ENCODE results near the gene ASIC1. TPM values are rescaled to one million over a fixed set of nuclear protein-coding genes. Genes with fewer than 3 reads are reported as not detected.

ASIC1 gene
- total and polyA plus RNA-seq, 2 of the 13 experiments (the other 11 are each of a cell fraction or from before 2014, with no cell fraction given), result 0.44 to 1.5 TPM

DNA sequence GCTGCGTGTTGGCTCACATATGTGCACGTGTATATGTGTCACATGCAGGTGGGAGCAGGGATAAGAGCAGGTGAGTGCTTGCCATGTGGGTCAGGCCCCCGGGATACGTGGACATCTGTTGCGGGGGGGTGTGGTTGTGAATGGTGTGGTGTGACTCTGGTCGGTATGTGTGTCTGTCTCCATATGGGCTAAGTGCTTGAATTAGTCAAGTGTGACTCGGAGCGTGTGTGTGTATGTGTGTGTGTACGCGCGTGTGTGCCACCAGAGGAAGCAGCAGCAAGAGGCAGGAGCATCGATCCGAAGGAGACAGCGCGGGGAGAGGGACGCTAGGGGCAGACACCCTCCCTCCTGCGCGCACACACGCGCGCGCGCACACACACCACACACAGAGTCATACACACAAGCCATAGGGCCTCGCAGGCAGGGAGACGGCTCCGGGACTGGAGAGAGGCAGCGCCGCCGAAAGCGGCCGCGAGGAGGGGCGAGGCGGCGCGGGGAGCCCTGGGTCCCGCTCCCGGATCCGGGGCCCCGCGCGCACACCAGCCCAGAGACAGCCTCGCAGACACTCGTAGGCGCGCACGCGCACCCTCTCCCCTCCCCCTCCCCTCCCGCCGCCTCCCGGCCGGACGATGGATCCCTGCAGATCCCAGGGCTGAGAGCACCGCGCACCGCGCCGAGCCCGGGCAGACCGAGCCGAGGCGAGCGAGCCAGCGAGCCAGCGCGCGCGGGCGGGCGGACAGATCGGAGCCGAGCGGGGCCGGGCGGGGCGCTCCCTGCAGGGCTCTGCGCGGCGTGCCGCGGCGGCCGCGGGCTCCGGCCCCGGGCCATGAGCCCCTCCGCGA lies at the start of gene ASIC1 (continued):
- TF ChIP-seq, protein P1, sequence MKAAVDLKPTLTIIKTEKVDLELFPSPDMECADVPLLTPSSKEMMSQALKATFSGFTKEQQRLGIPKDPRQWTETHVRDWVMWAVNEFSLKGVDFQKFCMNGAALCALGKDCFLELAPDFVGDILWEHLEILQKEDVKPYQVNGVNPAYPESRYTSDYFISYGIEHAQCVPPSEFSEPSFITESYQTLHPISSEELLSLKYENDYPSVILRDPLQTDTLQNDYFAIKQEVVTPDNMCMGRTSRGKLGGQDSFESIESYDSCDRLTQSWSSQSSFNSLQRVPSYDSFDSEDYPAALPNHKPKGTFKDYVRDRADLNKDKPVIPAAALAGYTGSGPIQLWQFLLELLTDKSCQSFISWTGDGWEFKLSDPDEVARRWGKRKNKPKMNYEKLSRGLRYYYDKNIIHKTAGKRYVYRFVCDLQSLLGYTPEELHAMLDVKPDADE (CRISPR knock-in tag; IDR thresholded peaks at IDR 0.05), result no peak
- TF ChIP-seq, protein P2, sequence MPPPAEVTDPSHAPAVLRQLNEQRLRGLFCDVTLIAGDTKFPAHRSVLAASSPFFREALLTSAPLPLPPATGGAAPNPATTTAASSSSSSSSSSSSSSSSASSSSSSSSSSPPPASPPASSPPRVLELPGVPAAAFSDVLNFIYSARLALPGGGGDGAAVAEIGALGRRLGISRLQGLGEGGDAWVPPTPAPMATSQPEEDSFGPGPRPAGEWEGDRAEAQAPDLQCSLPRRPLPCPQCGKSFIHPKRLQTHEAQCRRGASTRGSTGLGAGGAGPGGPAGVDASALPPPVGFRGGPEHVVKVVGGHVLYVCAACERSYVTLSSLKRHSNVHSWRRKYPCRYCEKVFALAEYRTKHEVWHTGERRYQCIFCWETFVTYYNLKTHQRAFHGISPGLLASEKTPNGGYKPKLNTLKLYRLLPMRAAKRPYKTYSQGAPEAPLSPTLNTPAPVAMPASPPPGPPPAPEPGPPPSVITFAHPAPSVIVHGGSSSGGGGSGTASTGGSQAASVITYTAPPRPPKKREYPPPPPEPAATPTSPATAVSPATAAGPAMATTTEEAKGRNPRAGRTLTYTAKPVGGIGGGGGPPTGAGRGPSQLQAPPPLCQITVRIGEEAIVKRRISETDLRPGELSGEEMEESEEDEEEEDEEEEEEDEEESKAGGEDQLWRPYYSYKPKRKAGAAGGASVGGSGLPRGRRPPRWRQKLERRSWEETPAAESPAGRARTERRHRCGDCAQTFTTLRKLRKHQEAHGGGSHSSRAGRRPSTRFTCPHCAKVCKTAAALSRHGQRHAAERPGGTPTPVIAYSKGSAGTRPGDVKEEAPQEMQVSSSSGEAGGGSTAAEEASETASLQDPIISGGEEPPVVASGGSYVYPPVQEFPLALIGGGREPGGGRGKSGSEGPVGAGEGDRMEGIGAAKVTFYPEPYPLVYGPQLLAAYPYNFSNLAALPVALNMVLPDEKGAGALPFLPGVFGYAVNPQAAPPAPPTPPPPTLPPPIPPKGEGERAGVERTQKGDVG (CRISPR knock-in tag; IDR thresholded peaks at IDR 0.05; ENCODE audit: borderline replicate concordance), result no peak
- TF ChIP-seq HOXA9 (CRISPR knock-in tag; IDR thresholded peaks at IDR 0.05; ENCODE audit: borderline replicate concordance) (no peak), ZNF883 (CRISPR knock-in tag; IDR thresholded peaks at IDR 0.05; ENCODE audit: not compliant biosample characterization) (no peak), AKAP8 (CRISPR knock-in tag; IDR thresholded peaks at IDR 0.05) (0 out of 2 replicates have a peak, but pooled peaks have one; percentile 41), ZNF768 (CRISPR knock-in tag; IDR thresholded peaks at IDR 0.05) (peak; percentile 35; the same call in 1 of the 2 replicates), ZNF776 (CRISPR knock-in tag; IDR thresholded peaks at IDR 0.05) (0 out of 2 replicates have a peak, but pooled peaks have one; percentile 19), MED1 (CRISPR knock-in tag; IDR thresholded peaks at IDR 0.05) (no peak), TOPORS (CRISPR knock-in tag; IDR thresholded peaks at IDR 0.05) (no peak), KDM5B (CRISPR knock-in tag; IDR thresholded peaks at IDR 0.05; ENCODE audit: borderline replicate concordance) (0 out of 2 replicates have a peak, but pooled peaks have one; percentile 28)
- TF ChIP-seq, protein P3, sequence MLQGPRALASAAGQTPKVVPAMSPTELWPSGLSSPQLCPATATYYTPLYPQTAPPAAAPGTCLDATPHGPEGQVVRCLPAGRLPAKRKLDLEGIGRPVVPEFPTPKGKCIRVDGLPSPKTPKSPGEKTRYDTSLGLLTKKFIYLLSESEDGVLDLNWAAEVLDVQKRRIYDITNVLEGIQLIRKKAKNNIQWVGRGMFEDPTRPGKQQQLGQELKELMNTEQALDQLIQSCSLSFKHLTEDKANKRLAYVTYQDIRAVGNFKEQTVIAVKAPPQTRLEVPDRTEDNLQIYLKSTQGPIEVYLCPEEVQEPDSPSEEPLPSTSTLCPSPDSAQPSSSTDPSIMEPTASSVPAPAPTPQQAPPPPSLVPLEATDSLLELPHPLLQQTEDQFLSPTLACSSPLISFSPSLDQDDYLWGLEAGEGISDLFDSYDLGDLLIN (CRISPR knock-in tag; IDR thresholded peaks at IDR 0.05; ENCODE audit: borderline replicate concordance), result no peak
- TF ChIP-seq, protein P4, sequence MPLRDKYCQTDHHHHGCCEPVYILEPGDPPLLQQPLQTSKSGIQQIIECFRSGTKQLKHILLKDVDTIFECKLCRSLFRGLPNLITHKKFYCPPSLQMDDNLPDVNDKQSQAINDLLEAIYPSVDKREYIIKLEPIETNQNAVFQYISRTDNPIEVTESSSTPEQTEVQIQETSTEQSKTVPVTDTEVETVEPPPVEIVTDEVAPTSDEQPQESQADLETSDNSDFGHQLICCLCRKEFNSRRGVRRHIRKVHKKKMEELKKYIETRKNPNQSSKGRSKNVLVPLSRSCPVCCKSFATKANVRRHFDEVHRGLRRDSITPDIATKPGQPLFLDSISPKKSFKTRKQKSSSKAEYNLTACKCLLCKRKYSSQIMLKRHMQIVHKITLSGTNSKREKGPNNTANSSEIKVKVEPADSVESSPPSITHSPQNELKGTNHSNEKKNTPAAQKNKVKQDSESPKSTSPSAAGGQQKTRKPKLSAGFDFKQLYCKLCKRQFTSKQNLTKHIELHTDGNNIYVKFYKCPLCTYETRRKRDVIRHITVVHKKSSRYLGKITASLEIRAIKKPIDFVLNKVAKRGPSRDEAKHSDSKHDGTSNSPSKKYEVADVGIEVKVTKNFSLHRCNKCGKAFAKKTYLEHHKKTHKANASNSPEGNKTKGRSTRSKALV (CRISPR knock-in tag; IDR thresholded peaks at IDR 0.05), result peak; percentile 89
- TF ChIP-seq, protein P5, sequence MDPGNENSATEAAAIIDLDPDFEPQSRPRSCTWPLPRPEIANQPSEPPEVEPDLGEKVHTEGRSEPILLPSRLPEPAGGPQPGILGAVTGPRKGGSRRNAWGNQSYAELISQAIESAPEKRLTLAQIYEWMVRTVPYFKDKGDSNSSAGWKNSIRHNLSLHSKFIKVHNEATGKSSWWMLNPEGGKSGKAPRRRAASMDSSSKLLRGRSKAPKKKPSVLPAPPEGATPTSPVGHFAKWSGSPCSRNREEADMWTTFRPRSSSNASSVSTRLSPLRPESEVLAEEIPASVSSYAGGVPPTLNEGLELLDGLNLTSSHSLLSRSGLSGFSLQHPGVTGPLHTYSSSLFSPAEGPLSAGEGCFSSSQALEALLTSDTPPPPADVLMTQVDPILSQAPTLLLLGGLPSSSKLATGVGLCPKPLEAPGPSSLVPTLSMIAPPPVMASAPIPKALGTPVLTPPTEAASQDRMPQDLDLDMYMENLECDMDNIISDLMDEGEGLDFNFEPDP (CRISPR knock-in tag; conservative IDR thresholded peaks at IDR 0.05), result no peak
- TF ChIP-seq, protein P6, sequence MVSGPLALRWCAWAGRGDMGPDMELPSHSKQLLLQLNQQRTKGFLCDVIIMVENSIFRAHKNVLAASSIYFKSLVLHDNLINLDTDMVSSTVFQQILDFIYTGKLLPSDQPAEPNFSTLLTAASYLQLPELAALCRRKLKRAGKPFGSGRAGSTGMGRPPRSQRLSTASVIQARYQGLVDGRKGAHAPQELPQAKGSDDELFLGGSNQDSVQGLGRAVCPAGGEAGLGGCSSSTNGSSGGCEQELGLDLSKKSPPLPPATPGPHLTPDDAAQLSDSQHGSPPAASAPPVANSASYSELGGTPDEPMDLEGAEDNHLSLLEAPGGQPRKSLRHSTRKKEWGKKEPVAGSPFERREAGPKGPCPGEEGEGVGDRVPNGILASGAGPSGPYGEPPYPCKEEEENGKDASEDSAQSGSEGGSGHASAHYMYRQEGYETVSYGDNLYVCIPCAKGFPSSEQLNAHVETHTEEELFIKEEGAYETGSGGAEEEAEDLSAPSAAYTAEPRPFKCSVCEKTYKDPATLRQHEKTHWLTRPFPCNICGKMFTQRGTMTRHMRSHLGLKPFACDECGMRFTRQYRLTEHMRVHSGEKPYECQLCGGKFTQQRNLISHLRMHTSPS (CRISPR knock-in tag; IDR thresholded peaks at IDR 0.05; ENCODE audit: low read depth), result no peak
- TF ChIP-seq, protein P7, sequence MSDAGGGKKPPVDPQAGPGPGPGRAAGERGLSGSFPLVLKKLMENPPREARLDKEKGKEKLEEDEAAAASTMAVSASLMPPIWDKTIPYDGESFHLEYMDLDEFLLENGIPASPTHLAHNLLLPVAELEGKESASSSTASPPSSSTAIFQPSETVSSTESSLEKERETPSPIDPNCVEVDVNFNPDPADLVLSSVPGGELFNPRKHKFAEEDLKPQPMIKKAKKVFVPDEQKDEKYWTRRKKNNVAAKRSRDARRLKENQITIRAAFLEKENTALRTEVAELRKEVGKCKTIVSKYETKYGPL (CRISPR knock-in tag; IDR thresholded peaks at IDR 0.05), result no peak

Measured in HepG2 (cell line).